Osteoblast (primary cell): ENCODE results near the gene SERPINA1. TPM values are rescaled to one million over a fixed set of nuclear protein-coding genes. Genes with fewer than 3 reads are reported as not detected.

Experiments used
- DNase-seq: peaks from one replicate; pipeline ENCODE4 v3.0.0; 2011; ENCODE audit warnings: low spot score, mixed read lengths; ENCODE audit not compliant: insufficient read length; ENCODE audit errors: missing footprints
- H2AFZ ChIP-seq: 2 replicates; pipeline ENCODE4 v1.6.0; 2011; ENCODE audit warnings: mild to moderate bottlenecking, low read length
- H3K27ac ChIP-seq: 2 replicates; pipeline ENCODE4 v1.5.1; 2011; ENCODE audit warnings: mild to moderate bottlenecking, low read depth, low read length, moderate library complexity
- H3K27me3 ChIP-seq: 2 replicates; pipeline ENCODE4 v1.6.0; 2012; ENCODE audit warnings: mild to moderate bottlenecking, control low read depth, inconsistent platforms, low read length, moderate library complexity; ENCODE audit not compliant: insufficient read depth
- H3K36me3 ChIP-seq: 2 replicates; pipeline ENCODE4 v1.5.1; 2011; ENCODE audit warnings: mild to moderate bottlenecking, low read length, control low read depth, moderate library complexity; ENCODE audit not compliant: insufficient read depth
- H3K4me1 ChIP-seq: 2 replicates; pipeline ENCODE4 v1.5.1; 2011; ENCODE audit warnings: mild to moderate bottlenecking, low read length, control low read depth, moderate library complexity; ENCODE audit not compliant: insufficient read depth
- H3K4me2 ChIP-seq: 2 replicates; pipeline ENCODE4 v1.6.0; 2011; ENCODE audit warnings: mild to moderate bottlenecking, low read length; ENCODE audit not compliant: insufficient read depth
- H3K4me3 ChIP-seq: fragments of 200-600 bp; sonication (generic); 3 replicates; pipeline ENCODE4 v1.5.1; 2012; ENCODE audit warnings: mild to moderate bottlenecking, low read length, inconsistent platforms; ENCODE audit not compliant: insufficient read depth
- H3K79me2 ChIP-seq: 2 replicates; pipeline ENCODE4 v1.6.0; 2012; ENCODE audit warnings: mild to moderate bottlenecking, low read length, control low read depth, inconsistent platforms; ENCODE audit not compliant: insufficient read depth
- H3K9me3 ChIP-seq: 2 replicates; pipeline ENCODE4 v1.5.1; 2011; ENCODE audit warnings: low read depth, low read length, control low read depth
- H4K20me1 ChIP-seq: 2 replicates; pipeline ENCODE4 v1.6.0; 2012; ENCODE audit warnings: mild to moderate bottlenecking, low read length, control low read depth; ENCODE audit not compliant: insufficient read depth
- total RNA-seq: library from RNA; depleted of rRNA; stranded (reverse); fragments of >200 nt; gene quantifications from 2 replicates; pipeline ENCODE4 v1.2.3, GENCODE V29; 2012
- TF ChIP-seq, protein P1 (sequence below): IDR thresholded peaks from 2 replicates; pipeline ENCODE4 v1.5.1; 2011; ENCODE audit warnings: mild to moderate bottlenecking, low read depth, low read length, moderate library complexity; ENCODE audit errors: extremely low read depth

The SERPINA1 gene
- total RNA-seq, 1 donor = 1.4 TPM

DNA sequence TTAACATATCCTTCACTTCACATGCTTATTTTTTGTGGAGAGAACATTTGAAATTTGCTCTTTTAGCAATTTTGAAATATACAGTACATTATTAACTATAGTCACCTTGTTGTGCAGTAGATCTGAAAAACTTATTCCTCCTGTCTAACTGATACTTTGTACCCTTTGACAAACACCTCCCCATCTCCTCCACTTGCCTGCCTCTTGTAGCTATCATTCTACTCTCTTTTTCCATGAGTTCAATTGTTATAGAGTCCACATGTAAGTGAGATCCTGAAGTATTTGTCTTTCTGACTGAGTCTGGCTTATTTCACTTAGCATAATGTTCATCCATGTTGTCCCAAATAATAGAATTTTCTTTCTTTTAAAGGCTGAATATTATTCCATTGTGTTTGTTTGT lies 55.8 kb downstream of the SERPINA1 start:
- Histone ChIP-seq H3K4me2 (no peak overlapping the region), H3K27ac (no peak overlapping the region), H2AFZ (no peak overlapping the region), H3K79me2 (no peaks in the 10 kb centered on the region), H3K27me3 (no peaks in the 10 kb centered on the region), H3K4me1 (no peaks in the 10 kb centered on the region), H3K9me3 (no peaks in the 10 kb centered on the region), H3K36me3 (no peaks in the 10 kb centered on the region), H4K20me1 (no peaks in the 10 kb centered on the region), H3K4me3 (no peak overlapping the region)
- TF ChIP-seq, protein P1, sequence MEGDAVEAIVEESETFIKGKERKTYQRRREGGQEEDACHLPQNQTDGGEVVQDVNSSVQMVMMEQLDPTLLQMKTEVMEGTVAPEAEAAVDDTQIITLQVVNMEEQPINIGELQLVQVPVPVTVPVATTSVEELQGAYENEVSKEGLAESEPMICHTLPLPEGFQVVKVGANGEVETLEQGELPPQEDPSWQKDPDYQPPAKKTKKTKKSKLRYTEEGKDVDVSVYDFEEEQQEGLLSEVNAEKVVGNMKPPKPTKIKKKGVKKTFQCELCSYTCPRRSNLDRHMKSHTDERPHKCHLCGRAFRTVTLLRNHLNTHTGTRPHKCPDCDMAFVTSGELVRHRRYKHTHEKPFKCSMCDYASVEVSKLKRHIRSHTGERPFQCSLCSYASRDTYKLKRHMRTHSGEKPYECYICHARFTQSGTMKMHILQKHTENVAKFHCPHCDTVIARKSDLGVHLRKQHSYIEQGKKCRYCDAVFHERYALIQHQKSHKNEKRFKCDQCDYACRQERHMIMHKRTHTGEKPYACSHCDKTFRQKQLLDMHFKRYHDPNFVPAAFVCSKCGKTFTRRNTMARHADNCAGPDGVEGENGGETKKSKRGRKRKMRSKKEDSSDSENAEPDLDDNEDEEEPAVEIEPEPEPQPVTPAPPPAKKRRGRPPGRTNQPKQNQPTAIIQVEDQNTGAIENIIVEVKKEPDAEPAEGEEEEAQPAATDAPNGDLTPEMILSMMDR = no peak
- DNase-seq = no peak

DNA sequence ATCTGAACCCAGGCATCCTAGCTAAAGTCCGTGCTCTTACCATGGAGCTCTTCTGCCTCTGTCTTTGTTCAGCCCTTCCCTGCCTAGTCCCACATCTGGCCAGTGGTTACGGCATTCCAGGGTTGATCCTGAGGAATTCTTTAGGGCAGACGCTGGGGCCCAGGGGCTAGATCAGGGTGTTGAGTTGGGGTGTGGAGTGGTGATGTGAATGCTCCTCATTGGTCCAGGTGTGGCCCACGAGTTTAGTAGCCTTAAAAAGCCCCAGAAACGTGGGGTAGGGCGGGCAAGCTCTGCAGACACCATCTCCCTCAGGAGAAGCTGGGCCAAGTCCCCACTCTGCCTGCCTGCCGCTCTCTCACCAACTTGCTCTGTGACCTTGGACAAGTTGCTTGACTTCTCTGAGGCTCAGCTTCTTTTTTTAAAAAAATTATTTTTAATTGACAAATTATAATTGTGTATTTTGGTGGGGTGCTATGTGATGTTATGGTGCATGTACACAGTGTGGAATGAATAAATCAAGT lies 56.3 kb downstream of the SERPINA1 start:
- Histone ChIP-seq H3K79me2 (no peaks in the 10 kb centered on the region), H3K27me3 (no peaks in the 10 kb centered on the region), H3K27ac (no peak overlapping the region), H2AFZ (no peak overlapping the region), H3K4me3 (no peak overlapping the region), H3K4me1 (no peaks in the 10 kb centered on the region), H3K36me3 (no peaks in the 10 kb centered on the region), H3K9me3 (no peaks in the 10 kb centered on the region), H3K4me2 (no peak overlapping the region), H4K20me1 (no peaks in the 10 kb centered on the region)
- TF ChIP-seq, protein P1 = no peak
- DNase-seq = no peak

DNA sequence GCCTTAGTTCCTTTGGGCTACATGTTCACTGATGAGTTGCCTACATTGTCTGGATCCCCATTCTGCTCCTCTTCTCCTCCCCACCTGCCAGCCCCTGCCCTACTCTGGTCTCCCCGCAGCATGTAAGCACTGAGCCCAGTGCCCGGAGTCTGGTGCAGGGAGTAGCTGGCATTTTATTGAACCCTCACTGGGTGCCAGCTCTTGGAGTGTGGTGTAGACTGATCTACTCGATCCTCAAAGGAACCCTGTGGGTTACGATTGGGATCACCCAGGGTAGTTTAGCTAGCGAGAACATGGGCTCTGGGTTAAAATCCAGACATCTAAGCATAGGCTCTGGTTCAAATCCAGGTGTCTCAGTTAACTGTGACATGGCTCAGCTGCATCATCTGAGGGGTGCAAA lies 56.9 kb downstream of the SERPINA1 start:
- H3K4me3 ChIP-seq = no peak overlapping the region

DNA sequence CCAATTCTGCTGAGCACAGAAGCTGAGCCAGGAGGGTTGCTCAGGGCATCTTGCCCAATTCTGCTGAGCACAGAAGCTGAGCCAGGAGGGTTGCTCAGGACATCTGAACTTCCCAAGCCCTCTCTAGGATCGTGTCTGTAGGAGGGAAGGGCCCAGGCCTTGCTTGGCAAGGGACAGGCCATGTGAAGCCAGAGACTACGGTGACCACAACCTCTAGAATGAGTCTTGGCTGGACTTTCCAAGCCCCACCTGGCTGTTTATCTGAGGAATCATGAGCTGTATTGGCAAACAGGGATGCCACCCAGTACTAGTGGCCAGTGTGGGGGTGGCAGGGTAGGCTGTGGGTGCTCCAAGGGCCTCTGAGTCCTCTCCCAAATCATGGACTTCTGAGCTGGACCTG lies 57.5 kb downstream of the SERPINA1 start:
- TF ChIP-seq, protein P1 = no peak
- DNase-seq = no peak
- H2AFZ ChIP-seq = no peak overlapping the region
- no peaks in the 10 kb centered on the region for H4K20me1 ChIP-seq
- no peaks in the 10 kb centered on the region for H3K79me2 ChIP-seq
- H3K4me3 ChIP-seq = no peak overlapping the region
- H3K27me3 ChIP-seq = no peaks in the 10 kb centered on the region
- H3K27ac ChIP-seq = no peak overlapping the region
- no peaks in the 10 kb centered on the region for H3K36me3 ChIP-seq
- no peaks in the 10 kb centered on the region for H3K4me1 ChIP-seq
- no peak overlapping the region for H3K4me2 ChIP-seq
- H3K9me3 ChIP-seq = no peaks in the 10 kb centered on the region

More for the DNA sequence above, 56.9 kb downstream of the SERPINA1 start:
- H4K20me1 ChIP-seq = no peaks in the 10 kb centered on the region
- no peaks in the 10 kb centered on the region for H3K36me3 ChIP-seq
- H3K4me1 ChIP-seq = no peaks in the 10 kb centered on the region
- H3K9me3 ChIP-seq = no peaks in the 10 kb centered on the region
- no peak for DNase-seq
- H3K4me2 ChIP-seq = no peak overlapping the region
- H2AFZ ChIP-seq = no peak overlapping the region
- TF ChIP-seq, protein P1 = no peak
- H3K27me3 ChIP-seq = no peaks in the 10 kb centered on the region
- no peaks in the 10 kb centered on the region for H3K79me2 ChIP-seq
- no peak overlapping the region for H3K27ac ChIP-seq
